IPS-20b (cell line): Measurements from ENCODE around the gene BCL2L1.

Experiments
- H3K27ac ChIP-seq: one replicate; pipeline ENCODE4 v1.5.1; 2013; ENCODE audit warnings: low read length
- H3K27me3 ChIP-seq: 2 replicates; pipeline ENCODE4 v1.6.1; 2013; ENCODE audit warnings: mild to moderate bottlenecking, low read length, inconsistent platforms; ENCODE audit not compliant: insufficient read depth
- H3K36me3 ChIP-seq: 2 replicates; pipeline ENCODE4 v1.6.1; 2013; ENCODE audit warnings: low read depth, mild to moderate bottlenecking, inconsistent platforms, low read length, moderate library complexity; ENCODE audit not compliant: insufficient read depth
- H3K4me1 ChIP-seq: 2 replicates; pipeline ENCODE4 v1.6.1; 2013; ENCODE audit warnings: mild to moderate bottlenecking, control low read depth, inconsistent platforms, low read length, moderate library complexity; ENCODE audit not compliant: insufficient read depth
- H3K4me3 ChIP-seq: 2 replicates; pipeline ENCODE4 v1.5.1; 2013; ENCODE audit warnings: mild to moderate bottlenecking, low read length, inconsistent platforms
- H3K9ac ChIP-seq: 2 replicates; pipeline ENCODE4 v1.6.1; 2013; ENCODE audit warnings: low read depth, mild to moderate bottlenecking, inconsistent platforms, low read length, moderate library complexity
- H3K9me3 ChIP-seq: 2 replicates; pipeline ENCODE4 v1.6.1; 2013; ENCODE audit warnings: mild to moderate bottlenecking, low read depth, low read length, inconsistent platforms; ENCODE audit not compliant: insufficient read depth

BCL2L1 gene

DNA sequence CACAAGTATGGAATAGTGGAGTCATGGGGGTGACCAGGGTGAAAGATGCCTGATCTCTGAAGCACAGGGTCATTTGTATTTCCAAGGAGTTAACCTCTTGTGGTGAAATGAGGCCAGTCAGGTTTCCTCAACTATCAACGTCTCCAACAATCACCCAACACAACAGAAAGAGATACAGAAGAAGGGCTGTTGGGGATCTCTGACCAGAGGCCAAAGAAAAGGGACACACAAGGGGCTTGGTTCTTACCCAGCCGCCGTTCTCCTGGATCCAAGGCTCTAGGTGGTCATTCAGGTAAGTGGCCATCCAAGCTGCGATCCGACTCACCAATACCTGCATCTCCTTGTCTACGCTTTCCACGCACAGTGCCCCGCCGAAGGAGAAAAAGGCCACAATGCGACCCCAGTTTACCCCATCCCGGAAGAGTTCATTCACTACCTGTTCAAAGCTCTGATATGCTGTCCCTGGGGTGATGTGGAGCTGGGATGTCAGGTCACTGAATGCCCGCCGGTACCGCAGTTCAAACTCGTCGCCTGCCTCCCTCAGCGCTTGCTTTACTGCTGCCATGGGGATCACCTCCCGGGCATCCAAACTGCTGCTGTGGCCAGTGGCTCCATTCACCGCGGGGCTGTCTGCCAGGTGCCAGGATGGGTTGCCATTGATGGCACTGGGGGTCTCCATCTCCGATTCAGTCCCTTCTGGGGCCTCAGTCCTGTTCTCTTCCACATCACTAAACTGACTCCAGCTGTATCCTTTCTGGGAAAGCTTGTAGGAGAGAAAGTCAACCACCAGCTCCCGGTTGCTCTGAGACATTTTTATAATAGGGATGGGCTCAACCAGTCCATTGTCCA lies 1.0 kb downstream of the BCL2L1 start:
- H3K27ac ChIP-seq: peak overlapping the region; percentile 92
- peak overlapping the region; percentile 97 for H3K4me3 ChIP-seq
- peaks cover 38% of the 10 kb centered on the region for H3K36me3 ChIP-seq
- H3K4me1 ChIP-seq: peaks cover 46% of the 10 kb centered on the region
- no peaks in the 10 kb centered on the region for H3K9me3 ChIP-seq
- no peaks in the 10 kb centered on the region for H3K27me3 ChIP-seq
- peak overlapping the region; percentile 100; the same call in 1 of the 2 replicates for H3K9ac ChIP-seq

GRCh38 chr20:31720486-31721407 lies 1.9 kb downstream of the BCL2L1 start:
- Histone ChIP-seq H3K27me3 (no peaks in the 10 kb centered on the region), H3K4me3 (peak overlapping the region; percentile 97), H3K4me1 (peaks cover 51% of the 10 kb centered on the region), H3K27ac (no peak overlapping the region), H3K36me3 (peaks cover 46% of the 10 kb centered on the region), H3K9ac (peak overlapping the region; percentile 42; the same call in 1 of the 2 replicates), H3K9me3 (no peaks in the 10 kb centered on the region)

DNA sequence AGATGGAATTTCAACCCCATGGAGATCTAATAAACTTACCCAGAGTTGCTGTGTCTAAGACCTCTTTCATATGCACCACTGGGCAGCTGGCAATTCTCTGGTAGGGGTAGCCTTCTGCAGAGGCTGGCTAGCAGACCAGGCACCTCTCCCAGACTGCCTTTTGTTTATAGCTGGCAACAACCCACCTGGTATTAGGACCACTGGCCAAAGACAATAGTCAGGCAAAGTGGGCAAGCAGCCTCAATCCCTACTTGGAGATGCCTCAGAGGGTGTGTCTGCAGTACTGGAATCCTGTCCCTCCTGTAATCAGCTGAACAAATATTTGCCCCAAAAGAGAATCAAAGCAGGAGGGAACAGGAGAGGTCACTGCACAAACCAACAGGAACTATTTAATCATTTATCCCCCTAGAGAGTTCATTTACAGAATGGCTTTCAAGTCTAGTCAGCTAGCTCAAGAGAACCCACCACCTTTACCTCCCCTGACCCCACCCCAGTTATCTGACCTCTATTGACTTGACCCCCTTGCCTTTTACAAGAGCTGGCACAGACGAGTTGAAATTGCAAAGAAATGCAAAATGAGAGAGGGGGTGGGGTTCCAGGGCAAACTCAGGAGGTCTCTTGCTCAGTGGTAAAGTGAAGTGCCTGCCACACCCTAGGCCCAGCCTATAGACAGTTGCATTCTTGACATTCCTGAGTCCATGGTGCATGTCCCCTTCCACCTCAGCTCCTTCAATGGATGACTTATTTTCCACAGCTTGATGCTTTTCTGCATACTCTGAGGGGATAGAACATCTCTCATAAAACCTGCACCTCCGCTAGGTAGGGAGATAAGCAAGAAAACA lies 2.8 kb downstream of the BCL2L1 start:
- H3K27ac ChIP-seq: no peak overlapping the region
- no peaks in the 10 kb centered on the region for H3K27me3 ChIP-seq
- peaks cover 51% of the 10 kb centered on the region for H3K4me1 ChIP-seq
- peak overlapping the region; percentile 97 for H3K4me3 ChIP-seq
- no peaks in the 10 kb centered on the region for H3K9me3 ChIP-seq
- peaks cover 46% of the 10 kb centered on the region for H3K36me3 ChIP-seq
- peak overlapping the region; percentile 42; the same call in 1 of the 2 replicates for H3K9ac ChIP-seq

DNA sequence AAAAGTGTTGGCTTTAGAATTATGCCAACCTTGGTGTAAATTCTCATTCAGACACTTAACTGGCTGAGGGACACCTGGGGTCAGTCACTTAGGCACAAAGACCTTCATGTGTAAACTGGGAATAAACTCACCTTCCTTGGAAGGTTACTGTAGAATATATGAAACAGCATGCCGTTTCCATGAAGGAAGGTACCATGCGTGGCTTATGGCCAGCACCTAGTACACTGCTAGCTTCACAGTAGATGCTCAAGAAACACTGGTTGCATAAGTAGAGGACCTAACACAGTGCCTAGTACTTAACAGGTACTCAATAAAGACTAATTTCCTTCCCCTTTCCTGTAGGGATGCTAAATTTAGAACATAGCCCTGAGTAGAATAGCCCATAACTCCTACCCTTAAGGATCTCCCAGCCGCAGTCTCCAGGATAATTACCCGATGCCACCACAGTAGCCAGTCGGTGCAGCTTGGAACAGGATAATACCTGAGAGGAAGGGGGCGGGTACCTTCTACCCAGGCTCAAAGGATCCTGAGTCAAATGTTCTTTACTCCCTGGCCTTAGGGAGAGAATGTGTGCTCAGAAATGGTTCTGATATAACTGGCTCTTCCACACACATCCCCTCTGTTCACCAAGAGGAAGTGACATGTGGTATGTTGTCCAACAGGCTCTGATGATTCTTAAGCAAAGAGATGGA lies 3.6 kb downstream of the BCL2L1 start:
- H3K36me3 ChIP-seq: peaks cover 52% of the 10 kb centered on the region
- peak overlapping the region; percentile 97 for H3K4me3 ChIP-seq
- no peaks in the 10 kb centered on the region for H3K9me3 ChIP-seq
- peaks cover 53% of the 10 kb centered on the region for H3K4me1 ChIP-seq
- H3K27me3 ChIP-seq: no peaks in the 10 kb centered on the region
- H3K9ac ChIP-seq: no peak overlapping the region
- no peak overlapping the region for H3K27ac ChIP-seq

GRCh38 chr20:31717478-31718201 lies 5.0 kb downstream of the BCL2L1 start:
- peaks cover 64% of the 10 kb centered on the region for H3K36me3 ChIP-seq
- H3K4me3 ChIP-seq: no peak overlapping the region

DNA sequence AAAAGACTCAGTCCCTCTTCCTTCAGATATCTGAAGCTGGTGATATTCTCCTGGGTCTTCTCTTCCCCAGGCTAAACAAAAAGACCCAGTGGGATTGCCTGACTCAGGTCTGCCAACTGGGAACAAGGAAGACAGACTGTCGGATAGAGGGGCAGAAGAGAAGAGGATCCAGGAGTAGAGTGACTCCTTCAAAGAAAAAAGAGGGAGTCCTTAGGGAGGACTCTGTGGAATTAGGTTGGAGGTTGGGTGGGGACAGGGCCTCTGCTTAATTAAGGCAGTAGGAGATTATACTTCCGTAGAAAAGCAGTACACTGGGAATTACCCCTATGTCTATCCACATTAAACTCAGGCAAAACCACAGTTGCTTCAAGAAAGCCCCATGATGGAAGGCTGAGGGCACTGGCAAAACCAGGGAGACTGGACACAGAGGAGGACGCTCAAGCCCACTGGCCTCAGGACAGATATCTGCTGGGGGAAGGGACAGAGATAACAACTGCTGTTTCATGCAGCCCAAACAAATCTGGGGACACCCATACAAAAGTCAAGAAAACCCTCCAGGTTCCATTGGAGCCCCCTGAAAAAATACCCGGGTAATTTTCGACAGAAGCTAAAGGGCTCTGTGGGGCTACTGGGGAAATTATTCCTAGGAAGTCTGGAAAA lies 5.7 kb downstream of the BCL2L1 start:
- H3K9me3 ChIP-seq: no peaks in the 10 kb centered on the region
- peaks cover 67% of the 10 kb centered on the region for H3K36me3 ChIP-seq
- H3K4me3 ChIP-seq: peak overlapping the region; percentile 11; the same call in 1 of the 2 replicates
- no peak overlapping the region for H3K27ac ChIP-seq
- H3K27me3 ChIP-seq: no peaks in the 10 kb centered on the region
- peaks cover 71% of the 10 kb centered on the region for H3K4me1 ChIP-seq
- H3K9ac ChIP-seq: 0 out of 2 replicates have a peak overlapping the region, but pooled peaks have one; percentile 3

More at GRCh38 chr20:31717478-31718201, 5.0 kb downstream of the BCL2L1 start:
- Histone ChIP-seq H3K27ac (no peak overlapping the region), H3K27me3 (no peaks in the 10 kb centered on the region), H3K4me1 (peaks cover 68% of the 10 kb centered on the region), H3K9ac (no peak overlapping the region), H3K9me3 (no peaks in the 10 kb centered on the region)

DNA sequence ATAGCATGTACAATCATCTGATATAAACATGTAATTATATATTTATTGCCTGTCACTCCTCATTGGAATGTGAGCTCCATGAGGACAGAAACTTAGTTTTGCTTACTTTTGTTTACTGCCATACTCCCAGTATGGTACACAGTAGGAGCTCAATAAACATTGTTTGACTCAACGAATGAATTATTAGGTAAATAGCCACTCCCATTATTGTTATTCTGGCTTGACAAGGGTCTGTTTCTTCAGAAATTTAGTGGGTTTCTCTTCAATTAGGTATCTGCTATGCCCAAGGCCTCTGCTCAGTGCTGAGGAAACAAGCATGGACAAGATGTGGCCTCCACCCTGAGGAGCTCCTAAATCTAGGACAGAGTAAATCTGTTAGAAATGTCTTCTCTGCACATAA lies 6.3 kb downstream of the BCL2L1 start:
- H3K27ac ChIP-seq: no peak overlapping the region
- H3K9me3 ChIP-seq: no peaks in the 10 kb centered on the region
- peaks cover 72% of the 10 kb centered on the region for H3K4me1 ChIP-seq
- H3K27me3 ChIP-seq: no peaks in the 10 kb centered on the region
- H3K4me3 ChIP-seq: peak overlapping the region; percentile 11; the same call in 1 of the 2 replicates
- no peak overlapping the region for H3K9ac ChIP-seq
- peaks cover 72% of the 10 kb centered on the region for H3K36me3 ChIP-seq

GRCh38 chr20:31715766-31716165 lies 6.9 kb downstream of the BCL2L1 start:
- Histone ChIP-seq H3K36me3 (peaks cover 74% of the 10 kb centered on the region), H3K9me3 (no peaks in the 10 kb centered on the region), H3K9ac (no peak overlapping the region), H3K27me3 (no peaks in the 10 kb centered on the region), H3K27ac (no peak overlapping the region), H3K4me1 (peaks cover 68% of the 10 kb centered on the region), H3K4me3 (no peak overlapping the region)

DNA sequence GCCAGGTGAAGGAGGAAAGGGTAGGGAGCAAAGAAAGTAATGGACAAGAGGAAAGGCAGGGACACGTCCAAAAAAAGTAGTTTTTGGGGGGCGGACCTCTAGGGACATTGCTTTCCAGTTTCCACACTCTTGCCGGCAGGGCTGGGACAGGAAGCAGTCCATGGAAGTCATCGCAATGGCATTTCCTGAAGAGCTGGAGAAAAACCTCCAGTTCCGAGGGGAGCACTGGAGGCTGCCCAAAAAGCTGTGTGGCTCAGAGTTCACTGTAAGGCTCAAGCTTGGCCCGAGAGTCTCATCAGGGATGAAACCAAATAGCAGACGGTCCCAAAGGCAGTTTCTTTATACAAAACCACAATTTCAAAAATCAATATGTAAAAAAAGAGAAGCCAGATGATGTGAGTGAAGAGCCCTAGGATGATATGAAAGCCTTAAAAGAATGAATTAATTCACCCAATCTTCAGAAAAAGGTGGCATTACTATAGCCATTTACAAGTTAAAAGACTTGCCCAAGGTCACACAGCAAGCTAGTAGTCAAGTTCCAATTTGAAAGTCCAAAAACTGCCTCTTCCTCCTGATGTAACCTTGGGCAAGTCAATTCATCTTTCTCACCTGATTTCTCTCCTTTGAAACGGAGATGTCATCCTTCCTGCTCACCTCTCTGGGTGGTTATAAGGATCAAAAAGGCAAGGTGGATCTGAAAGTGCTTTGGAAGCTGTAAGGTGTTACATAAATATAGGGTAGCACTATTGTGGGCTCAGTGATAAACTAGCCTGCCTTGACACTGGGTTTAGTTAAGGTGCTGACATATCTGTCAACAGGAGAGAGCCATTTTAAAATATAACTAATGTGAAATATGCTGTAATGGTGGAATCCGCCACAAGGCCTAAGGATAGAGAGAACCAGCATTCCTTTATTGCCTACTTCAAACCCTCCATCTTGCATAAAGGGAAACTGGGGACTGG lies 9.1 kb downstream of the BCL2L1 start:
- H3K4me1 ChIP-seq: peaks cover 53% of the 10 kb centered on the region
- peak overlapping the region; percentile 50; the same call in 1 of the 2 replicates for H3K4me3 ChIP-seq
- H3K9me3 ChIP-seq: no peaks in the 10 kb centered on the region
- H3K9ac ChIP-seq: peak overlapping the region; percentile 12; the same call in 1 of the 2 replicates
- peak overlapping the region; percentile 68 for H3K27ac ChIP-seq
- H3K27me3 ChIP-seq: no peaks in the 10 kb centered on the region
- H3K36me3 ChIP-seq: peaks cover 68% of the 10 kb centered on the region
